ENCODE measurements around the gene IMP4. TPM values are rescaled to one million over a fixed set of nuclear protein-coding genes. Genes with fewer than 3 reads are reported as not detected.

IMP4 gene
- total RNA-seq, 1 donor from 2014 or later, result 48.5 TPM

DNA sequence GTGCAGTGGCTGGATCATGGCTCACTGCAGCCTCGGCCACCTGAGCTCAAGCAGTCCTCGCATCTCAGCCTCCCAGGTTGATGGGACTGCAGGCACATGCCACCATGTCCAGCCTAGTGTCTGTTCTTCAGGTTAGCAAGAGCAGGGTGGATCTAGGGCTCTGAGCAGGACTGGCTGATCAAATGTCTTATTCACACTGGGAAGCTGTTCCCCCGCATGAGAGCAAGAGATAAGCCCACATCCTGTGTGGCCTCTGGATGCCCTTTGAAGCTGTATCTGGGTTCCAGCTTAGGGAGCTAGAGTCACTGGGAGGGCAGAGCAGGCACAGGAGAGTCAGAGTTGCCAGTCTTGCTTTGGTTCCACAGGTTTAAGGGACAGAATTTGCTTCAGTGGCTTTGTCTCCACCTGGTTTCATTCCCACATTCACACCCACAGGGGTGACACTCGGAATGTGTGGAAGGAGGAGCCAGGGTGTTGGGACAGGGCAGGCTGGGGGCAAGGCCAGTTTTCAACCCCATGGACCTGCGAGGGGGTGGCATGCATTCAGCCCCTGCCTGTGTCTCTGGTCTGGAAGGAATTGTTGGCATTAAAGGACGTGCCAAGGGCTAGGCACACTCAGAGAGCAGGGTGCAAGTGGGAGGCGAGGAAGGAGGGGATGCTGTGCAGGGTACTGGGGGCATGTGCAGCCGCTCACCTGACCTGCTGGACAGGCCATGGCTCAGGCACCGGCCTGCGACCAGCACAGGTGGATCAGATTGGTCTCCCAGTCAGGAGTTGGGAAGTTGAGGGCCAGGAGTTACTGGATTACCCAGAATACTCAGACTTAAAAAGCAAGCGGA, 37.6 kb downstream of the IMP4 start:
- no peaks in the 10 kb centered on the region for H3K4me1 Mint-ChIP-seq (ENCODE audit: unreplicated experiment)
- no peaks in the 10 kb centered on the region for H3K27me3 Mint-ChIP-seq (ENCODE audit: unreplicated experiment)
- TF ChIP-seq, protein P1, sequence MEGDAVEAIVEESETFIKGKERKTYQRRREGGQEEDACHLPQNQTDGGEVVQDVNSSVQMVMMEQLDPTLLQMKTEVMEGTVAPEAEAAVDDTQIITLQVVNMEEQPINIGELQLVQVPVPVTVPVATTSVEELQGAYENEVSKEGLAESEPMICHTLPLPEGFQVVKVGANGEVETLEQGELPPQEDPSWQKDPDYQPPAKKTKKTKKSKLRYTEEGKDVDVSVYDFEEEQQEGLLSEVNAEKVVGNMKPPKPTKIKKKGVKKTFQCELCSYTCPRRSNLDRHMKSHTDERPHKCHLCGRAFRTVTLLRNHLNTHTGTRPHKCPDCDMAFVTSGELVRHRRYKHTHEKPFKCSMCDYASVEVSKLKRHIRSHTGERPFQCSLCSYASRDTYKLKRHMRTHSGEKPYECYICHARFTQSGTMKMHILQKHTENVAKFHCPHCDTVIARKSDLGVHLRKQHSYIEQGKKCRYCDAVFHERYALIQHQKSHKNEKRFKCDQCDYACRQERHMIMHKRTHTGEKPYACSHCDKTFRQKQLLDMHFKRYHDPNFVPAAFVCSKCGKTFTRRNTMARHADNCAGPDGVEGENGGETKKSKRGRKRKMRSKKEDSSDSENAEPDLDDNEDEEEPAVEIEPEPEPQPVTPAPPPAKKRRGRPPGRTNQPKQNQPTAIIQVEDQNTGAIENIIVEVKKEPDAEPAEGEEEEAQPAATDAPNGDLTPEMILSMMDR (IDR thresholded peaks at IDR 0.05), result no peak
- peaks cover 16% of the 10 kb centered on the region for H3K36me3 Mint-ChIP-seq (ENCODE audit: unreplicated experiment)
- H3K9me3 Mint-ChIP-seq (ENCODE audit: unreplicated experiment), result no peaks in the 10 kb centered on the region
- peak; percentile 76 for DNase-seq (ENCODE audit: extremely low spot score, unreplicated experiment)
- no peak overlapping the region for H3K27ac Mint-ChIP-seq (ENCODE audit: unreplicated experiment)
- H3K4me3 Mint-ChIP-seq (ENCODE audit: unreplicated experiment), result no peak overlapping the region

DNA sequence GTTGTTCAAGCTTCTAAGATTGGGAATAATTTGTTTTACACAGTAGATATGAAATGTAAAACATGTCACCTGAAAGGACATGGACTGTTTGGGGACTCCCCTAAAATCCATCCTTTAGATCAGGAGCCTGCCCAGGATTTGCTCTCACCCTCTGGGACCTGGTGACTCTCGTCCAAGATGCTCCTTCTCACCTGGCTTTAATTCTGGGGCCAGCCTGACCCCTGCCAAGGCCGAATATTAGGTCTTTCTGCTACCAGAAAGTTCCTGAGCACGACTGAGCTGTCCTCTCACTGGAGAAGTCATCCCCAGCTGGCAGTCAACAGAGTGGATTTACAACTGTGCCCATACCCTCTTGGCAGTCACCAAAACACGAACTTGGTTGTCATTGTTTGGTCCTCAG, 38.4 kb downstream of the IMP4 start:
- Mint-ChIP-seq H3K4me3 (ENCODE audit: unreplicated experiment) (no peak overlapping the region), H3K9me3 (ENCODE audit: unreplicated experiment) (no peaks in the 10 kb centered on the region), H3K36me3 (ENCODE audit: unreplicated experiment) (peaks cover 10% of the 10 kb centered on the region), H3K27ac (ENCODE audit: unreplicated experiment) (no peak overlapping the region), H3K27me3 (ENCODE audit: unreplicated experiment) (no peaks in the 10 kb centered on the region), H3K4me1 (ENCODE audit: unreplicated experiment) (no peaks in the 10 kb centered on the region)
- peak; percentile 51 for DNase-seq (ENCODE audit: extremely low spot score, unreplicated experiment)
- TF ChIP-seq, protein P1 (IDR thresholded peaks at IDR 0.05), result no peak

DNA sequence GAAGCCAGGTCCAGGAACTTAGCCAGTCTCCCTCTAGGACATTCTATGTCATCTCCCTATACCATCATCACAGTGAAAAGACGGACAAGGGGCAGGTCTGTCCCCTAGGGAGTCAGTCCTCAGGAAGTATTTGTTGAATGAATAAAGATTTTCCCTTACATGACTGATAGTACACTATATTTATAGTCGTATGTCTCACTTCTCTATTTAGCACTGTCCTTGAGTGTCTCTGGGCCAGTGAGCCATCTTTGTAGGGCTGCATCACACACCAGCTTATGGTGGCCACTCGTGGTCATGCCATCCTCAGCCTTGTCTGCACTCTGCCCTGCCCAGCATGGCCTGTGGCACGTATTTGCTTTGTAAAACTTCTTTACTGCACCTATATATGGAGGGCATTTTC, 38.9 kb downstream of the IMP4 start:
- peaks cover 9% of the 10 kb centered on the region for H3K36me3 Mint-ChIP-seq (ENCODE audit: unreplicated experiment)
- no peak for DNase-seq (ENCODE audit: extremely low spot score, unreplicated experiment)
- H3K4me1 Mint-ChIP-seq (ENCODE audit: unreplicated experiment), result no peaks in the 10 kb centered on the region
- H3K9me3 Mint-ChIP-seq (ENCODE audit: unreplicated experiment), result no peaks in the 10 kb centered on the region
- no peak overlapping the region for H3K4me3 Mint-ChIP-seq (ENCODE audit: unreplicated experiment)
- TF ChIP-seq, protein P1 (IDR thresholded peaks at IDR 0.05), result no peak
- no peaks in the 10 kb centered on the region for H3K27me3 Mint-ChIP-seq (ENCODE audit: unreplicated experiment)
- no peak overlapping the region for H3K27ac Mint-ChIP-seq (ENCODE audit: unreplicated experiment)

GRCh38 chr2:130382313-130382917, 39.7 kb downstream of the IMP4 start:
- H3K27ac Mint-ChIP-seq (ENCODE audit: unreplicated experiment), result no peak overlapping the region
- no peaks in the 10 kb centered on the region for H3K27me3 Mint-ChIP-seq (ENCODE audit: unreplicated experiment)
- H3K9me3 Mint-ChIP-seq (ENCODE audit: unreplicated experiment), result no peaks in the 10 kb centered on the region
- H3K4me3 Mint-ChIP-seq (ENCODE audit: unreplicated experiment), result no peak overlapping the region
- H3K36me3 Mint-ChIP-seq (ENCODE audit: unreplicated experiment), result peaks cover 9% of the 10 kb centered on the region
- peak; percentile 74 for DNase-seq (ENCODE audit: extremely low spot score, unreplicated experiment)
- H3K4me1 Mint-ChIP-seq (ENCODE audit: unreplicated experiment), result no peaks in the 10 kb centered on the region
- TF ChIP-seq, protein P1 (IDR thresholded peaks at IDR 0.05), result no peak

- peaks cover 9% of the 10 kb centered on the region for H3K36me3 Mint-ChIP-seq (ENCODE audit: unreplicated experiment)
- no peak overlapping the region for H3K27ac Mint-ChIP-seq (ENCODE audit: unreplicated experiment)
- H3K27me3 Mint-ChIP-seq (ENCODE audit: unreplicated experiment), result no peaks in the 10 kb centered on the region
- H3K4me3 Mint-ChIP-seq (ENCODE audit: unreplicated experiment), result no peak overlapping the region
- no peaks in the 10 kb centered on the region for H3K9me3 Mint-ChIP-seq (ENCODE audit: unreplicated experiment)
- TF ChIP-seq, protein P1 (IDR thresholded peaks at IDR 0.05), result no peak
- H3K4me1 Mint-ChIP-seq (ENCODE audit: unreplicated experiment), result peaks cover under 1% of the 10 kb centered on the region
- peak; percentile 80 for DNase-seq (ENCODE audit: extremely low spot score, unreplicated experiment)
Observed at GRCh38 chr2:130385709-130386108, 43.0 kb downstream of the IMP4 start.

All from osteocyte (in vitro differentiated cells).